GM18505 (cell line): Measurements from ENCODE around the gene MPL.
"Not testable (repeated sequence)": the region's sequence is repeated elsewhere in the genome, so short reads cannot be mapped to it uniquely, and the experiment has no call there.

Experiments used
- ATAC-seq: cut with Tn5 transposase; IDR thresholded peaks from one replicate; pipeline ENCODE4 v1.9.1; 2021; ENCODE audit not compliant: unreplicated experiment
- POLR2A ChIP-seq: IDR thresholded peaks from 4 replicates; pipeline ENCODE4 v1.6.1; 2011; ENCODE audit warnings: borderline replicate concordance; ENCODE audit not compliant: insufficient read depth, insufficient read length; ENCODE audit errors: extremely low read depth

Gene MPL

GRCh38 chr1:43395523-43395922 lies 57.9 kb downstream of the MPL start:
- ATAC-seq, result no peak
- no peak for TF ChIP-seq POLR2A

- ATAC-seq, result no peak
- TF ChIP-seq POLR2A, result no peak
These were observed 58.4 kb downstream of the MPL start for GRCh38 chr1:43396059-43396458.

GRCh38 chr1:43398227-43398626 lies 60.6 kb downstream of the MPL start:
- TF ChIP-seq POLR2A, result no peak
- ATAC-seq, result no peak

- not testable (repeated sequence) for ATAC-seq
These were observed 62.8 kb downstream of the MPL start for GRCh38 chr1:43400441-43400840.

- no peak for ATAC-seq
- no peak for TF ChIP-seq POLR2A
These were observed 64.7 kb downstream of the MPL start for GRCh38 chr1:43402089-43402865.
